ENCODE measurements around the gene FDX2.

DNA sequence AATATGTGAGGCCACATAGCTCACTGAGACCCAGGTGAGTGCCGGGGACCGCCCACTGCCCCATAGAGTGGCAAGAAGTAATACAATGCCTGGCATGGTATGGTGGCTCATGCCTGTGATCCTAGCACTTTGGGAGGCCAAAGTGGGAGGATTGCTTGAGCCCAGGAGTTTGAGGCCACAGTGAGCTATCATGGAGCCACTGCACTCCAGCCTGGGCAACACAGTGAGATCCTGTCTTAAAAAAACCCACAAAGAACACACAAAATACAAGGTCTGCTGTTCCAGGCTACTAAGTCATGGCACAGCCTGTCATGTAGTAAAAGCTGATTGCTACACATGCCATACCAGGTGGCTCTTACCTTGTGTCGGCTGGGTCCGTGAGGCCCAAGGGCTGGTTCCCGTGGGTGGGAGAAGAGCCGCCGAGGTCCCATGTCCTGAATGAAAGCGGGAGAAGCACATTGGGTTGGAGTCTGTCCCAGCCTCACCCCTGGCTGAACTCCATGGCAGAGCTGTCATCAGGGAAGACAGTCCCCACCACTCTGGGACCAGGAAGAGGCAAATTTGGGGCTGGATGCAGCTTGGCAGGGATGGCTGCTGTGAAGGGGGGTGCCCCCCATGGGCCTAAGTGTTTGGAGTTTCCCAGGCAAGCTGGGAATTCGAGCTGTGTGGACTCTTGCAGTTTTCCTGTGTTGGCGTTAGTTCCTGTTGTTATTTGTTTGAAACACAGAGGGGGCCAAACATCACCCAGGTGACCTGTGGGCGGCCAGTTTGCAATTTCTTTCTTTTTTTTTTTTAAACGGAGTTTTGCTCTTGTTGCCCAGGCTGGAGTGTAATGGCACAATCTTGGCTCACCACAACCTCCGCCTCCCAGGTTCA is 3.2 kb upstream of the FDX2 start:
- TF ChIP-seq, protein P1, sequence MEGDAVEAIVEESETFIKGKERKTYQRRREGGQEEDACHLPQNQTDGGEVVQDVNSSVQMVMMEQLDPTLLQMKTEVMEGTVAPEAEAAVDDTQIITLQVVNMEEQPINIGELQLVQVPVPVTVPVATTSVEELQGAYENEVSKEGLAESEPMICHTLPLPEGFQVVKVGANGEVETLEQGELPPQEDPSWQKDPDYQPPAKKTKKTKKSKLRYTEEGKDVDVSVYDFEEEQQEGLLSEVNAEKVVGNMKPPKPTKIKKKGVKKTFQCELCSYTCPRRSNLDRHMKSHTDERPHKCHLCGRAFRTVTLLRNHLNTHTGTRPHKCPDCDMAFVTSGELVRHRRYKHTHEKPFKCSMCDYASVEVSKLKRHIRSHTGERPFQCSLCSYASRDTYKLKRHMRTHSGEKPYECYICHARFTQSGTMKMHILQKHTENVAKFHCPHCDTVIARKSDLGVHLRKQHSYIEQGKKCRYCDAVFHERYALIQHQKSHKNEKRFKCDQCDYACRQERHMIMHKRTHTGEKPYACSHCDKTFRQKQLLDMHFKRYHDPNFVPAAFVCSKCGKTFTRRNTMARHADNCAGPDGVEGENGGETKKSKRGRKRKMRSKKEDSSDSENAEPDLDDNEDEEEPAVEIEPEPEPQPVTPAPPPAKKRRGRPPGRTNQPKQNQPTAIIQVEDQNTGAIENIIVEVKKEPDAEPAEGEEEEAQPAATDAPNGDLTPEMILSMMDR (conservative IDR thresholded peaks at IDR 0.05 in 1 of 2, IDR thresholded peaks at IDR 0.05 in 1 of 2; ENCODE audit: extremely low read depth in 1 of 2, insufficient read depth in 1 of 2, low read depth in 1 of 2, low read length in 2 of 2), result no peak
- TF ChIP-seq EZH2 (IDR thresholded peaks at IDR 0.05; ENCODE audit: borderline replicate concordance, low read length), result no peak

All from mammary epithelial cell (primary cell).